ENCODE measurements around the gene GIT2. TPM values are rescaled to one million over a fixed set of nuclear protein-coding genes. Genes with fewer than 3 reads are reported as not detected.
A peak's percentile ranks its signal among the peaks of the same experiment; 100 is the strongest.
"Not testable (repeated sequence)": the region's sequence is repeated elsewhere in the genome, so short reads cannot be mapped to it uniquely, and the experiment has no call there.

The GIT2 gene
- total RNA-seq, 1 donor from 2014 or later: 41.4 TPM

GRCh38 chr12:109900752-109901580 lies 95.2 kb downstream of the GIT2 start:
- intact Hi-C loops (cut with micrococcal nuclease): no loop called here
- DNase-seq: no peak
- ATAC-seq: peak; percentile 6

DNA sequence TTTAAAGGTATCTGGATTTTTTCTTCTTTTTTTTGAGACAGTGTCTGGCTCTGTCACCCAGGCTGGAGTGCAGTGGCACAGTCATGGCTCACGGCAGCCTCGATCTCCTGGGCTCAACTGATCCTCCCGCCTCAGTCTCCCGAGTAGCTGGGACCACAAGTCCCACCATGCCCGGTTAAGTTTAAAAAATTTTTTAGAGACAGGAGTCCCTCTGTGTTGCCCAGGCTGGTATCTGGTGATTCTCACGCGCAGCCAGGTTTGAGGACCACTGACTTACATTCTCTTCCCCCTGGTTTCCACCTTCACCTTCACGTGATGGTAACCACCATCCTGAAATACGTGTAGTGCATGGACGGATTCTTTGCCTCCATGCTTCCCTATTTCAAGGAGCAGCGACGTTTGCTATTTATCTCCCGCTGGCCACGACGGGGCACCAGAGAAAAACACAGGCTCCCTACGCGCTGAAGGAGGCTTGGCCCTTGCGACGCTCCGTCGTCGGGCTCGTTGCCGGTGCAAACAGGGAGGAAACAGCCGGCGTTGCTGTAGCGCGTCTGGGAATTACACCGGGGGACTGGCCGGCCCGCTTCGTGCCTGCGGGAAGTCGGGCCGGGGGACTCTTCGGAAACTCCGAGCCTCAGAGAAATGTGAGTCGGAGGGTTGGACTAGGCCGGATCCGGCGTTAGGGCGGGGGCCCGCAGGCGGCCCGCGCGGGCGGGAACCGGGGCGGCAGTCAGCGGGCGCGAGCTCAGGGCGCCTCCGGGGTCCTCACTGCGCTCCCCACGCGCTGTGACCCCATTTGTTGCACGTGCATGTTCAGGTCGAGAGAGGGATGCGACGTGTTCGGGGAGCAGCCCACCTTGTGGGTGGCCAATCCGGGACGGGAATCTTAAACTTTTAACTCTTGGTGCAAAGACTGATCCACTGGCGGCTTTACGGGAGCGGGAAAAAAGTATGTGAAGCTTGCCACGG lies 96.1 kb downstream of the GIT2 start, which contains the start of gene TCHP:
TCHP (plus strand) TSS at position 492 of the 969 bp plus-strand sequence. CDS start 2,753 bp downstream, outside the sequence.
- intact Hi-C loops (cut with micrococcal nuclease): no loop called here
- peak; percentile 98 for ATAC-seq
- peak; percentile 91 for DNase-seq

GRCh38 chr12:109899345-109899744 lies 96.8 kb downstream of the GIT2 start:
- ATAC-seq; intact Hi-C loops (cut with micrococcal nuclease); DNase-seq: not testable (repeated sequence)

DNA sequence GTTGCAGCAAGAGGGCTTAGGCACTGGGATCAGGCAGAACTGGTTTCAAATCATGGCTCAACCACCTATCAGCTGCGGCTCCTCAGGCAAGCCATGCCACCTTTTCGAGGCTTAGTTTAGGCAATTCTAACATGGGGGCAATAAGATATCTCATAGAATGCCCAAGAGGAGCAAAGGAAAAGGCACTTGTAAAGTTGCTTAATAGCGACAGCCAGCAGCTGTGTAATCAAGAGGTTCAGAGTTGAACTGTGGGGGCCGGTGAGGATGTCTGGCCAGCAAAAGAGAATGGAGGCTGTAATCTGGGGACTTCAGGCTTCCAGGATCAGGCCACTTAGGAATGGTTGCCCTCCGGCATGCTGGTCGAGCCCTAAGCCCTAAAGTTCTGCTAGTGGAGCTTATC lies 99.1 kb downstream of the GIT2 start:
- ATAC-seq (no peak), DNase-seq (no peak)
- intact Hi-C loops (cut with micrococcal nuclease): no loop called here

DNA sequence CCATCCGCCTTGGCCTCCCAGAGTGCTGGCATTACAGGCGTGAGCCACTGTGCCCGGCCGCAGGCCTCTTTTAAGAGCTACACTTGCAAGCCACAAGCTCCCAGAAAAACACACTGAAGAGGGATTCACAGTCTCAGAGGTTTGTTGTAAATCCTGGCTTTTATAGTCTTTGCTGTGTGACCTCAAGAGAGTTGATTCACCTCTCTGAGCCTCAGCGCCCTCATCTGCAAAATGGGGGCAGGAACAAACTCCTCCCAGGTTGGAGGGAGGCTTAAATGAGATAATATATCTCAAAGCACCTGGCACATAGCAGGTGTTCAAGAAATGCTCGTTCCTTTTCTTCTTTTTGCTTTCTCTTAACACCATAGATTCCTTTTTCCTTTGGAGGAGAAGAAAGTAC lies 100.0 kb downstream of the GIT2 start:
- no peak for DNase-seq
- no peak for ATAC-seq
- intact Hi-C loops (cut with micrococcal nuclease): no loop called here

- intact Hi-C loops (cut with micrococcal nuclease): no loop called here
- ATAC-seq (no peak), DNase-seq (no peak)
Measured at GRCh38 chr12:109894939-109895338, 101.2 kb downstream of the GIT2 start.

- no peak for ATAC-seq
- DNase-seq: no peak
Measured at GRCh38 chr12:109893261-109893995, 102.7 kb downstream of the GIT2 start.

DNA sequence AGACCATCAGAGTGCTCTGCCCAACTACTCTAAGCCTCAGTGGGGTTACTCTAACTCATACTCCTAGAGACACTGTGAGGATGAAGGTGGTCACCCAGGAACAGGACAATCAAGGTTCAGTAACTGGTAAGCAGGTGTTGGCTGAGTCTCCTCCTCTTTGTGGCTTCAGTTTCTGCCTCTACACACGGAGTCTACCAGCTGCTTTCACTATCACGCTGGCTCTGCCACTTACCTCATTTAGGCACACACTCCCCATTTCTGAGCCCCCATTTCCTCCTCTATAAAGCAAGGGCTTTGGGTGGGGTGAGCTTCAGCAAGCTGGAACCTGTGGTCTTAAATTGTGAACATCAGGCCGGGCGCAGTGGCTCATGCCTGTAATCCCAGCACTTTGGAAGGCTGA lies 103.4 kb downstream of the GIT2 start:
- intact Hi-C loops (cut with micrococcal nuclease): no loop called here
- ATAC-seq: no peak
- no peak for DNase-seq

More at GRCh38 chr12:109893261-109893995, 102.7 kb downstream of the GIT2 start:
- intact Hi-C loops (cut with micrococcal nuclease): no loop called here

DNA sequence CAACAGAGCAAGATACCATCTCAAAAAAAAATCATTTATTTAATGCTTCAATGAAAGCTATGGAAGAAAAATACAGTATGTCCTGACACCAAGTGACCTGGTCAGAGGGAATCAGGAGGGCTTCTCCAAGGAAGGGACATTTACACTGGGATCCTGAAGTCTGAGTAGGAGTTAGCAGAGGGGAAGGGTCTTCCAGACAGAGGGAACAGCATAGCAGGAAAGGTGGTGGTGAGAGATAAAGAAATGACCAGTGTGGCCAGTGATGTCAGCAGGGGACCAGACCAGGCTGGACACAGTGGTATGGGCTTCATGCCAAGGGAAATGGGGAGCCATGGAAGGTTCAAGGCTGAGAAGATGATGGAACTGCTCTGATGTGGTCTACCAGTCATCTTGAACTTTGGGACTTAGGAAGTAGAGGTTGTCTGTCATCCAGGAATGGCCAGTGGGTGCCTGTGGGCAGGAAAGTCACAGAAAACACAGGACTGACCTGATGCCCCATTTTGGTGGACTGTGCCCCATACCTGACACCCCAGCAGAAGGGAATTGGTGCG lies 103.9 kb downstream of the GIT2 start:
- ATAC-seq (no peak), DNase-seq (no peak)
- intact Hi-C loops (cut with micrococcal nuclease): no loop called here

DNA sequence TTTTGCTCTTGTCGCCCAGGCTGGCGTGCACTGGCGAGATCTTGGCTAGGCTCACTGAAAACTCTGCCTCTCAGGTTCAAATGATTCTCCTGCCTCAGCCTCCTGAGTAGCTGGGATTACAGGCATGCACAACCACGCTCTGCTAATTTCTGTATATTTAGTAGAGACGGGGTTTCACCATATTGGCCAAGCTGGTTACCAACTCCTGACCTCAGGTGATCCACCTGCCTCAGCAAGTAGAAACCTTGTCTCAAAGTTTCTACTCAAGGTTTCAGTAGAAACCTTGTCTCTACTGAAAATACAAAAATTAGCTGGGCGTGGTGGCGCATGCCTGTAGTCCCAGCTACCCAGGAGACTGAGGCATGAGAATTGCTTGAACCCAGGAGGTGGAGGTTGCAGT lies 104.4 kb downstream of the GIT2 start:
- DNase-seq; ATAC-seq; intact Hi-C loops (cut with micrococcal nuclease): not testable (repeated sequence)

DNA sequence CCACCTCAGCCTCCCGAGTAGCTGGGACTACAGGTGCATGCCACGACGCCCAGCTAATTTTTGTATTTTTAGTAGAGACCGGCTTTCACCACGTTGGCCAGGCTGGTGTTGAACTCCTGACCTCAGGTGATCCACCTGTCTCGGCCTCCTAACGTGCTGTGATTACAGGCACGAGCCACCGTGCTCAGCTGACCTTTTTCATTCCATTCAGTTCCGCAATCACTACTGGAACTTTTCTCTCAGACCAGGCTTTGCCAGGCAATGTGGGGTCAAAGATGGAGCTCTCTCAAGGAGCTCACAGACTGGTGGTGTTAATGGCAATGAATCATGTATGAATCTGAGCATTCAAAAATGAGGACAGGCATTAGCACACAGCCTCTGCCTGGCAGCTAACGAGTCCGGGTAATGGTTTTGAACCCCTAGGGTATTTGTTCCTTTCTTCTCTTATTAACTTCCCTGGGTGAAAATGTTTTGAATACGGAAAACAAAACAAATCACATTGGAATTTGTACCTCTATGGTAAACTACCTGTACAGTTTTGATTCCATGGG lies 105.5 kb downstream of the GIT2 start:
- intact Hi-C loops (cut with micrococcal nuclease): no loop called here
- ATAC-seq: no peak
- DNase-seq: no peak

- peak; percentile 72 for ATAC-seq
- DNase-seq: no peak
- intact Hi-C loops (cut with micrococcal nuclease): no loop called here
Measured at GRCh38 chr12:109888179-109889020, 107.8 kb downstream of the GIT2 start.

- DNase-seq: no peak
- ATAC-seq: no peak
- intact Hi-C loops (cut with micrococcal nuclease): no loop called here
Measured at GRCh38 chr12:109885616-109886015, 110.6 kb downstream of the GIT2 start.

- DNase-seq (no peak), ATAC-seq (no peak)
- intact Hi-C loops (cut with micrococcal nuclease): no loop called here
Measured at GRCh38 chr12:109883461-109883860, 112.7 kb downstream of the GIT2 start.

DNA sequence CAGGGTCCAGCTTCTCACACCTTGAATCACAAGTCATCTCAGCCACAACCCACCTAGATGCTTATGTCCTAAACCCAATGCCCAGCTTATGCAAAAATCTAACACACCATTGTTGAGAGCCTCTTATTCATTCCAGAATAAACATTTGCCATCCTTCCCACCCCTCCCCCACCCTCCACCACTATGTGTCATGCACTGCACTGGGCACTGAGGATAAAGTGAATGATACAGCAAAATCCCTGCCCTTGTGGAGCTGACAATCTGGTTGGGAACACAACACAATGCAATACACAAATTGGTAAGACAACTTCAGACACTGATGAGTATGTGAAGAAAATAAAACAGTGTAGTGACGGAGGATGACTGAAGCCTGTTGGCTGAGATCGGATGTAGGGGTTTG lies 114.4 kb downstream of the GIT2 start:
- ATAC-seq (no peak), DNase-seq (no peak)
- intact Hi-C loops (cut with micrococcal nuclease): no loop called here

DNA sequence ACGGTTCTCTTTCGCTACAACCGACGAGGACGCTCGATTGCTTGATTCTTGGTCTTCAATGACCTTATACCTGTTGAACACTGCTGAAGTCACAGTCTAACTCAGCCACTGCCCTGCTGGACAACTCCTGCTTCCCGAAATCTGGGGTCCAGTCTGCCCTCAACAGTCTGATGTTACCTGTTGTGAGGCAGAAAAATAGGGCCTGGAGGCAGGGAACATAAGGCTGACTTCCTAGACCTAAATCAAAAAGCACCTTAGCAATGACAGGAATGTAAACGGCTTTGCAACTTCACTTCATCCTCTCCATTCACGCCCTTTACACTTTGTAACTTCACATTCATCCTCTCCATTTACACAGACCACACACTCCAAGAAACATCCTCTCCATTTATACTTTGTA lies 115.2 kb downstream of the GIT2 start:
- DNase-seq (no peak), ATAC-seq (peak; percentile 3)
- intact Hi-C loops (cut with micrococcal nuclease): no loop called here

- intact Hi-C loops (cut with micrococcal nuclease): no loop called here
Measured at GRCh38 chr12:109880043-109880931, 115.9 kb downstream of the GIT2 start, which contains the start of gene GLTP. TSS of gene GLTP (minus strand) at chr12:109880541. CDS start at chr12:109880374, 167 bp downstream.

More at GRCh38 chr12:109880043-109880931, 115.9 kb downstream of the GIT2 start, which contains the start of gene GLTP:
- DNase-seq (peak; percentile 94), ATAC-seq (peak; percentile 99)
